ENCODE data around the gene SSH2.
"Not testable (repeated sequence)": the region's sequence is repeated elsewhere in the genome, so short reads cannot be mapped to it uniquely, and the experiment has no call there.

SSH2 gene

DNA sequence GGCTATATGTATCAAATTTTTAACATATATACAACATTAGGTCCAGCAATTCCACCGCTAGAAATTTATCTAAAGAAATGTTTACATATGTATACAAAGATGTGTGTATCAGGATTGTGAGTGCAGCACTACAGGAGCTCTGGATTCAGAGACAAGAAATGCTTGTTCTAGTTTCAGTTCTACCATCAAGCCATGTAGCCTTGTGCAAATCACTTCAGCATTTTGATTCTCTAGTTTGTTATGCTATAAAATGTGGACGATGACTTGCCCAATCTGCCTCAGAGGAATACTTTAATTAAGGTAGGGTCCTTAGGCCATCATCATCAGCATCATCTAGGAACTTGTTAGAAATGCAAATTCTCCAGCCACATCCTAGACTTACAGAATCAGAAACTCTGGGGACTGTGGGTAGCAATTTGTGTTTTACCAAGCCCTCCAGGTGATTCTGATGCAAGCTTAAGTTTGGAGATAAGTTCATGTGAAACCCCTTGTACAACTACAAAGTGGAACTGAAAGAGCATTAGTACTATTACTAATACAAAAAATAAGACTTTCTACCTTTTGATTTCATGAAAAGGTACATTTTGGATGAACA lies 176.1 kb downstream of the SSH2 start:
- FAIRE-seq: no peak
- no peak for DNase-seq (ENCODE audit: insufficient read length, low spot score)

DNA sequence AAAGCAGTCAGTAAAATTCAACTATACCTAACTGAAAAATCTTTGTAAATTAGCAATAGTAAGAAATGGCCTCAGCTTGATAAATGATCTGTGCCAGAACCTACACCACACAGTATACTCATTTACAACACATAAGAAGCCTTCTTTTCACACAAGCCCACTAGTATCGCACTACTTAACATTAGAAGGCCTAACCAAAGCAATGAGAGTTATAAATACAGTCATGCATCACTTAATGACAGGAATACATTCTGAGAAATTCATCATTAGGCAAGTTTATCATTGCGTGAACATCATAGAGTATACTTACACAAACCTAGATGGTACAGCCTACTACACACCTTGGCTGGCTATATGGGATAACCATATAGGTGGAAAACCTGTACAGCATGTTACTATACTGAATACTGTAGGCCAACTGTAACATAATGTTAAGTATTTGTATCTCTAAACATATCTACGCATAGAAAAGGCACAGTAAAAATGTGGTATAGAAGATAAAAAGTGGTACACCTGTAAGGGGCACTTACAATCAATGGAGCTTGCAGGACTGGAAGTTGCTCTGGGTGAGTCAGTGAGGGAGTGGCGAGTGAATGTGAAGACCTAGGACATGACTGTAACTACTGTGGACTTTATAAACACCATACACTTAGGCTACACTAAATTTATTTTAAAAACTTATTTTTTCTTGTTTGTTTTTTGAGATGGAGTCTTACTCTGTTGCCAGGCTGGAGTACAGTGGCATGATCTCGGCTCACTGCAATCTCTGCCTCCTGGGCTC lies 180.8 kb downstream of the SSH2 start:
- FAIRE-seq: no peak

DNA sequence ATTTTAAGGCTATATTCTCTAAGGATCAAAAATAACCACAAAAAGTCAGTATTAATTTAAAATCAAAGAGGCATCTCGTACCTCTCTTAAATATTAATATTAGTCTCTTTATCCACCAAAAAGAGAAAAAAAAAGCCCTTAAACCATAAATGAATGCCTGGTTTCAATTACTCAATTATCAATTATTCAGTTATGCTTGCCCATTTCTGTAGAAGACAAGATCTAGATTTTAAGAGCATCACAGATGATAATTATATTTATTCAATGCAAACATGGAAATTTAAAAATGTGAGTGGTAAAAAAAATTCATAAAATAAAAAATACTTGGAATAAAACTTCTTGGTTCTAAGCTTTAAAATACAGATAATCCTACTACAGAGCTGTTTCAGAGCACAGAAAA lies 181.6 kb downstream of the SSH2 start:
- FAIRE-seq (no peak), DNase-seq (ENCODE audit: insufficient read length, low spot score) (no peak)

More for the DNA sequence above, 180.8 kb downstream of the SSH2 start:
- no peak for DNase-seq (ENCODE audit: insufficient read length, low spot score)

DNA sequence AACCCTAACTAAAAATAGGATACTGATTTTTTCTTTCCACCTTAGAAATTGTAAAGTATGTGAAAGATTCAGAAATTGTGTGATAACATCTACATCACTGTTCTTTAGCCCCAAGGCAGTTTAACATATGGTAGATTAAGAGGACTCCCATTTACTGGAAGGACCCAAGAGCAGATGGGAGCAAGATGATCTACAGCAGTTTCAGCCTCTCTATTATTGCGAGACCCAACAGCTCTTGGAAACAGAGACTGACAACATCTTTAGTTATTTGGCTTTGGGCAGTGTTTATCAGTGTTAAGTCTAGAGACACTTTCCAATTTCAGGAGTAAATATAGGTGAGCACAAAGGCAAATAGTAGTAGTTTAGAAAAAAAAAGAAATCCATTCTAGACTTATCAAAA lies 182.4 kb downstream of the SSH2 start:
- no peak for DNase-seq (ENCODE audit: insufficient read length, low spot score)
- FAIRE-seq: no peak

DNA sequence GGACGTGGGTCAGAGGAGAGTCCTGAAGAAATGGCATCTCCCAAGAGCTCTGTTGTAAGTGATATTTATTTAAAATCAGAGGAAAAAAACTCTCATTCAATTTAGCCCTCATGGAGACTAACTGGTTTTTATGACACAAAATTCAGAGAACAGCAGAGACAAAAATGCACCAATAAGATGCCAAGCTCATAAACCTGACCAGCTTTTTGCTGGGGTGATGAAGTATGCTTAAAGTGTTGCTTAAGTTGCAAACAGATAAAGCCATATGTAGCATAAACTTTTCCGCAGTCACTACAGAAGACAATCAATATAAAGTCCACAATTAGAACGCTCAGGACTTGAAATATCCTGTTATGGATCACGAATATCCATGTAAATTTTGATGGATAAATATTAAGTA lies 183.4 kb downstream of the SSH2 start:
- DNase-seq (ENCODE audit: insufficient read length, low spot score): no peak
- FAIRE-seq: no peak

DNA sequence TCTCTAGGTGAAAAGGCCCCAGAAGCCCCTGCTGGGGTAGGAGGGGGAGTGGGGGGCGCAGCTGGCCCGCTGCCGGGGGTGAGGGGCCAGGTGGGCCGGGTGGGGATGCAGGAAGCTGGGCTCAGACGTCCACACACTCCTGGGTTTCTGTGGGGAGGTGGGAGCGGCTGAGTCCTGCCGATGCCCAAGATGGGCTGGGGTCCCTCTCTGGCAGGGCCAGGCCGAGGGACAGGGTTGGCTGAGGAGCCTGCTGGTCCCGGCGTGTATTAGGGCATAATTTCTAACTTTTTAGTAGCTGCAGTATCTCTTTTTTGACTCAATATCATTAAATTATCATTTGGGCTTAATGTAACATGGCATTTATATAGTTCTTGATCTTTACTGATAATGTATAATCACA lies 185.9 kb downstream of the SSH2 start:
- DNase-seq (ENCODE audit: insufficient read length, low spot score) (no peak), FAIRE-seq (no peak)

DNA sequence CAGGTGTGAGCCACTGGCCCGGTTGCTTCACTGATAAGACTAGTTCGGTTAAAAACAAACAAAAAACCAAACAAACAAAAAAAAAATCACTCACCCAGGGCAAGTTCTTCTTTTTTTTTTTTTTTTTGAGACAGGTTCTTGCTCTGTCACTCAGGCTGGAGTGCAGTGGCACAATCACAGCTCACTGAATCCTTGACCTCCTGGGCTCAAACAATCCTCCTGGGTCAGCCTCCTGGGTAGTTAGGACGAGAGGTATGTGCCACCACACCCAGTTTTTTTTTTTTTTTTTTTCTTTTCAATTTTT lies 187.9 kb downstream of the SSH2 start:
- FAIRE-seq: no peak
- DNase-seq (ENCODE audit: insufficient read length, low spot score): no peak

DNA sequence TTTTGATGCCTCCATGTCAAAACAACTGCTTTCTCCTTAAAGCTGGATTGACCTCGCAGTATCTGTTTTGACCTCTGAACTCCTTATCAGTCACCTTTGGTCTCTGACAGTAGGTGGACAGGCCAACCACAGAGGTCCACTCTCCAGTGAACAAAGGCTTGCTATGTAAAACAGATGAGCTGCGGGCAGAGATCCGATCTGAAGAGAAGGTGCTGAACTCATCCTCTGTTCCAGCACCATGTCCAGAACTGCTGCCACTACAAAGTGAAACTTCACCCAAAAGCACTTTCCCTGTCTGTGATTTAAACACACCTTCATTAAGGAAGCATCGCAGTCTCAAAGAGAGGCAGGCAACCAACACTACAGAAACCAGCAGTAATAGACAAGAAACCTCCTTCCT lies 190.0 kb downstream of the SSH2 start:
- FAIRE-seq (no peak), DNase-seq (ENCODE audit: insufficient read length, low spot score) (no peak)

DNA sequence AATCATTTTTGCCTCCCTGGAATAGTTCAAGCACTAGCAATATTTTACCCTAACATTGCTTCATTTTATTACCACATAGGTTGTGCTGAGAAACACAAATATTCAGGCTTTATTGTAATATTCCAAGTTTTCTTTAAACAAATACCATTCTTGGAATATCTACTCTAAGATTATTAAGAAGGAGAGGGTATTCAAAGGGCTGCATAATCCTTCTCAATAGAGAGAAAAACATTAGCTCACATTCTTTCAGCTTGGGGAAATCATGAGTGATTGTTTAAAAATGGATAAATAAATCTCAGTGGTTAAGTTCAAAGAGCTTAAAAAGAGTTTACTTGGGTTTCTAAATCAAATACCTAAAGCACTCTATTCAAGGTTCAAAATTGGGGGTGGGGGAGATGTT lies 195.4 kb downstream of the SSH2 start:
- no peak for DNase-seq (ENCODE audit: insufficient read length, low spot score)

DNA sequence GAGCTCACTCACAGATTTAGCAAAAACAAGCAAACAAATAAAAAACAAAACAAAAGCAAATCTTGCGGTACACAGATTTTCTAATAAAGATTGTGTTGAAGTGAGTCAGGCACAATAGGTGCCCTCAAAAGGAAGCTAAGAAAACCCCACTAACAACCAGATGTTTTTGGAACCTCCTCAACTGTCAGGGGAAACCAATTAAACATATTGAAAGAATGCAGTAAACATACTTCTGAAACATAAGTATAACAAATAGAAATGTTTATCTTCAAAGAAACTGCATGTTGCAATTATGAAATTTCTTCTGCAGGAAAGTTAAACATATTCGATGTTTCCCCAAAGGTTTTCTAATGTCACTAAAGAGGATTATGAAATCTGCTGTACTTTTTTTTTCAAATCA lies 196.9 kb downstream of the SSH2 start:
- no peak for FAIRE-seq
- no peak for DNase-seq (ENCODE audit: insufficient read length, low spot score)

More for the DNA sequence above, 195.4 kb downstream of the SSH2 start:
- no peak for FAIRE-seq

DNA sequence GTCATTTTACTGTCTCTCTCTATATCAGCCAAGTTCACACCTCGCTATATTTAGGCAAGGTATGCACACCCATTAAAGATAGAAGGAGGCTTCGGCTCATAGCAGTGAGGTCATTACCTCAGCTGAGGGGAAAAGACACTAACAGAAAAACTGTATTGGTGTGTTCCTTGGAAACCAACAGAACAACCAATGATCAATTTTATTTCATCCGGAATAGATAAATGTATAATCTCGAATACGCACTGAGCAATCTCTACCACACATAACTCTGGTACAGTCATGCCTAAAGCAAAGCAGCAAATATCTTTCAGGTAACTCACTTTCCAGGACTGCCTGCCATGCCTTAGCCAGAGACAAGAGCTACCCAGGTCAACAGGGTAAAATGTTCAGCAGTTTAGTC lies 197.4 kb downstream of the SSH2 start:
- FAIRE-seq (peak; percentile 74), DNase-seq (ENCODE audit: insufficient read length, low spot score) (no peak)

DNA sequence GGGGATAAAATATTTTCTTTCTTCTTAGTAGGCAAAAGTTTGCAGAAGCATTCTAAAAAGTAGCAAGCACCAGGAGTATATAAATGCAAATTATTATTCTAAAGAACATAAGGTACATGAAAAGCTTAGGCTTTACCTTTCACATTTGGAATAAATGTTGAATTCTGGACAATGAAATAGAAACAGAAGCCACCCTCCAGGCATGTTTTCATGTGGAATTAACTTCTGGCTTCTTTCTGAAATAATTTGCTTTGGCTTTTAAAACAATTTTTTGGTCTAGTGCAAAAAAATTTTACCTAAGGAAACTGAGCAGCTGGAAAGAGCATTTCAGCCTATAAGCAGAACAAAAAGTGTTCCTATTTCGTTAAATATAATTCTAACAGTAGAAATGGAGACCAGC lies 197.8 kb downstream of the SSH2 start:
- DNase-seq (ENCODE audit: insufficient read length, low spot score) (no peak), FAIRE-seq (no peak)

DNA sequence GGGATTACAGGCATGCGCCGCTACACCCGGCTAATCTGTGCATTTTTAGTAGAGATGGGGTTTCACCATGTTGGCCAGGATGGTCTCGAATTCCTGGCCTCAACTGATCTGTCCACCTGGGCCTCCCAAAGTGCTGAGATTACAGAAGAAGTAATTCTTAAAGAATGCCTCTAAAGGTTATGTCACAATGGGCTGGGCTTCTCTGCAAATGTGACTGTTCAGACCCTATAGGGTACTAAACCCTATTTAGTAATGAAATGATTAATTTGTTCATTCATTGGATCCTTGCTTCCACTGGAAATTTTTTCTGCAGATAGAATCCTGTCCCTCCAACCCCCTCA lies 198.5 kb downstream of the SSH2 start:
- no peak for FAIRE-seq
- no peak for DNase-seq (ENCODE audit: insufficient read length, low spot score)

DNA sequence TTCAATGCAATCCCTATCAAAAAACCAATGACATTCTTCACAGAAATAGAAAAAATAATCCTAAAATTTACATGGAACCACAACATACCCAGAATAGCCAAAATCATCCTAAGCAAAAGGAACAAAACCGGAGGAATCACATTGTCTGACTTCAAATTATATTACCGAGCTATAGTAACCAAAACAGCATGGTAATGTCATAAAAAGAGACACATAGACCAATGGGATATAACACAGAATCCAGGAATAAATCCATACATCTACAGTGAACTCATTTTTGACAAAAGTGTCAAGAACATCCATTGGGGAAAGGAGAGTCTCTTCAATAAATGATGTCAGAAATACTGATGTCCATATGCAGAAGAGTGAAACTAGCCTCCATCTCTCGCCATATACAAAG lies 201.5 kb downstream of the SSH2 start:
- FAIRE-seq (no peak), DNase-seq (ENCODE audit: insufficient read length, low spot score) (no peak)

DNA sequence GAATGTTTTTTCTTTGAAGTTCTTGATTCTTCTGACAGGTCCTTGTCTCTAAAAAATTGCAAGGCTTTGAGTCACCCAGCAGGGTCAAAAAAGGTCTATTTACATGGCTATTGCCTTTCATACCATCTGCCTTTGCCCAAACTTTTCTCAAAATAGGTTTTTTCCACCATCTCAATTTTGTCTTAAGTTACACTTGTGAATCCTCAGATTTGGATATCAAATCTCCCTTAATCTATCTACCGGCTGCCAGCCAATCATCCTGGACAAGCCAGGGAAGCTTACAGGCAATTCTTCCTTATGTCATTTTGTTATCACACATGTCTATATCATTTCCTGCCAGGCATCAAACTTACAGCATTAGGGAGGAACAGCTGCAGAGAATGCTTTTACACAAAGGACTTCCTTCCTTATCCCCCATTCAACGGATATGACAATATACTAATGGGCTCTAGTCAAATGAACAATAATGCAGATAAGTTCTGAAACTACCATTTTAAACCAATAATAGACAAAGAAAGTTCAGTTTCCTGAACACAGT lies 203.2 kb downstream of the SSH2 start:
- peak; percentile 31 for DNase-seq (ENCODE audit: insufficient read length, low spot score)
- FAIRE-seq: peak; percentile 48

DNA sequence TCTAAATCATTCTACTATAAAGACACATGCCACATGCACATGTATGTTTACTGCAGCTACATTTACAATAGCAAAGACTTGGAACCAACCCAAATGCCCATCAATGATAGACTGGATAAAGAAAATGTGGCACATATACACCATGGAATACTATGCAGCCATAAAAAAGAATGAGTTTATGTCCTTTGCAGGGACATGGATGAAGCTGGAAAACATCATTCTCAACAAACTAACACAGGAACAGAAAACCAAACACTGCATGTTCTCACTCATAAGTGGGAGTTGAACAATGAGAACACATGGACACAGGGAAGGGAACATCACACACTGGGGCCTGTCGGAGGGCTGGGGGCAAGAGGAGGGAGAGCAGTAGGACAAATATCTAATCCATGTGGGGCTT lies 204.6 kb downstream of the SSH2 start:
- not testable (repeated sequence) for FAIRE-seq; DNase-seq (ENCODE audit: insufficient read length, low spot score)

DNA sequence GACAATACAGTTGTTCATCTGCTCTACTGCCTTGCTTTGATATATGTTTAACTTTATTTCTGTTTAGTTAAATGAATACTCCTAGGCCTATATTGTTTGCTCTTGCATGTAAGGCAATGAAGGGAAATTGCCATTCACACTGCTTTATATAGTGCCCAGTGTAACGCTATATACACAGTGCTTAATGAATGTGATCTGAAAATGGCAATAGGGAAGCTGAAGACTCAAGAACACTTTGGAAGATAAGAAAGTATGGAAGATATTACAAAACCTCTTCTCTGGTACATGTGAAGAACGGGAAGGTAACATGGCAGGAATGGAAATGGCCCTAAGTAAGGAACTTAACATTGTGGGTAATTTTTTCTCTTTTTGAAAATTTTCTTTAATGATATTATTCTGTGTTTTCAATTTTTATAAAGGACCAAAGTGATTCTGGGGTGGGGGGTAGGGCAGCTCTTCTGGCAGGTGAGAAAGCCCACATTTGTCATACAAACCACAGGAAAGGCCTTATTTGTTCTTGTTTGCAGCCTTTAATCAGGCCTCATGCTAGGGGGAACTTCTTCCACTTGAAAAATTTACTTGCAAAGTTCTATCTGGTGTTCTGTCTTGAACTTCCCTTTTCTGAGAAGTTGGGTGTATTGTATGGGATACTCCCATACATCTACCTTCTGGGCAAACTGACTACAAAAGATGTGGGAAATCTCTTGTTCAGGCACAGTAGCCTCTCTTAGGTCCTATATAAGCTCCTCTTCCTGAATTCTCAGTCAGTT lies 206.6 kb downstream of the SSH2 start:
- FAIRE-seq: no peak
- no peak for DNase-seq (ENCODE audit: insufficient read length, low spot score)

DNA sequence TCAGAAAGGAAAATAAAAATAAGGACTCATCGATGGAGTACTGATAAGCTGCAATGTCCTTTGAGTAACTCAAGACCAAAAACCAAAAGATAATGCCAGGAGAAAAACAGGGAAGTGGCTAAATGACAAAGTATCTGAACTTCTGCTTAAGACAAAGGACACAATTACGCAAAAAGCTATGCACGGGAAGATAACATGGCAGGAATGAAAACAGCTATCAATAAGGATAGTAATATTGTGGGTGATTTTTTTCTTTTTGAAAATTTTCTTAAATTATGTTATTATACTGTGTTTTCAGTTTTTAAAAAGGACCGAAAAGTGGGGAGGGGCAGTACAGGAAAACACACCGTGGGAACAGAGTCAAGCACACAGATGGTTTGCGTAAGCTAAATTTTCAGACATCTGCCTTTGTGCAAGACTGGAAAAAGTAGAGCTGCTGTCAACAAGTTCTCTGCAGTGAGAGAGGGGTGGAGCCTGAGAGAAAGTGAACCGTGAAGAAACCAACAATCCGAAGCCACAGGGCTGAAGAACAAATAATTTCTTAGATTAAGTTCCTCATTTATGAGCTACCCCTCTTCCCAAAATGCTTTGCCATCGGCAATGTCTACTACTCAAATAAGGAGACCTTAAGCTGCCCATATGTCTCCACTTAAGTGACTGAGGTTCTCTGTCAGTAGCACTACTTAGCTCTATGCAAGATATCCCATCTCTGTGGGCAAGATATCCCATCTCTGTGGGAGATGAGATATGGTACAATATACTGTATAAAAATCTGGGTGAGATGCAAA lies 207.4 kb downstream of the SSH2 start:
- DNase-seq (ENCODE audit: insufficient read length, low spot score) (no peak), FAIRE-seq (no peak)

DNA sequence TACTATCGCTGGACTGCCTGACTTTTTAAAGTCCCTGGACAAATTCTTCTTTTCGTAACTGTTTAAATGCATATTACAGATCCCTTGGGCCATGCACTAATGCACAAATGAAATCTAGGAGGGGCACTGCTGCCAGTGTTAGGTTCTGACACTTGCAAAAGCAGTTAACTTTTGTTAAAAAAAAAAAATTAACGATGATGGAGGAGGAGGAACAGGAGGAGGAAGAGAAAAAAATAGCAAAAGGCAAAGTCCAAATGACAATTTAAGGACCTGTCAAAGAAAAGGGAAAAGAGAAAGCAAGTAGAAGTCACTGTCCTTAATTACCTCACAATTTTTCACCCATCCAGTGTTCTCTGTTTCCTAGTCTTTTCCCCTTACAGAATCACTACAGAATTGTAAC lies 209.5 kb downstream of the SSH2 start:
- no peak for FAIRE-seq
- no peak for DNase-seq (ENCODE audit: insufficient read length, low spot score)

DNA sequence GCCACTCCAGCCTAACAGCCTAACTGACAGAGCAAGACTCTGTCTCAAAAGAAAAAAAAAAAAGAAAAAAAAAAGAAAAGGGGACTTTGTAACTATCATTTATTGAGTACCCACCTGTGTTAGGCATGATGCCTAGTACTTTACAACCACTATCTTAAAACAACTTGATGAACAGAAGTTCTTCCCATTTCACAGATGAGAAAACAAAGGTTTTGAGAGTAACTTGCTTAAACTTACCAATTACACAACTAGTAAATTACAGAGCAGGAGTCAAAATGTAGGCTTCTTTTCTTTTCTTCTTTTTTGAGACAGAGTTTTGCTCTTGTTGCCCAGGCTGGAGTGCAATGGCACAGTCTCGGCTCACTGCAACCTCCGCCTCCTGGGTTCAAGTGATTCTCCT lies 210.6 kb downstream of the SSH2 start:
- FAIRE-seq (no peak), DNase-seq (ENCODE audit: insufficient read length, low spot score) (no peak)

DNA sequence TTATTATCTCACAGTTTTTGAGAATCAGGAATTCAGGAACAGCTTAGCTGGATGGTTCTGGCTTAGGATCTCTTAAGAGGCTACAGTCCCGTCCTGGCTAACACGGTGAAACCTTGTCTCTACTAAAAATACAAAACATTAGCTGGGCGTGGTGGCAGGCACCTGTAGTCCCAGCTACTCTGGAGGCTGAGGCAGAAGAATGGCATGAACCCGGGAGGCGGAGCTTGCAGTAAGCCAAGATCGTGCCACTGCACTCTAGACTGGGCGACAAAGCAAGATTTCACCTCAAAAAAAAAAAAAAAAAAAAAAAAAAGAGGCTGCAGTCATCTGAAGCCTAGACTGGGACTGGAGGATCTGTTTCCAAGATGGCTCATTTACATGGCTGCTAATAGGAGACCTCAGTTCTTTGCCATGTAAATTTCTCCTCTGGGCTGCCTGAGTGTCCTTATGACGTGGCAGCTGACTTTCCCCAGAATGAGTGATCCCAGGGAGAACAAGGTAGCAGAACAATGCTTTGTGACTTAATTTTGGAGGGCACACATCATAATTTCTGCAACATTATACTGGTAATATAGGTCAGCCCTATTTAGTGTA lies 211.5 kb downstream of the SSH2 start:
- DNase-seq (ENCODE audit: insufficient read length, low spot score): no peak
- no peak for FAIRE-seq
